ENCODE results near the gene GRM4. TPM values are rescaled to one million over a fixed set of nuclear protein-coding genes. Genes with fewer than 3 reads are reported as not detected.

Gene GRM4
- polyA plus RNA-seq, 4 donors = 0.45 to 0.65 (median 0.52) TPM

- DNase-seq (ENCODE audit: low read depth in 4 of 4, low spot score in 3 of 4) = no peak
These were observed 13.0 kb upstream of the GRM4 start for GRCh38 chr6:34158876-34159275.

- DNase-seq (ENCODE audit: low read depth in 4 of 4, low spot score in 3 of 4) = no peak
These were observed 12.0 kb upstream of the GRM4 start for GRCh38 chr6:34157851-34158250.

- DNase-seq (ENCODE audit: low read depth in 4 of 4, low spot score in 3 of 4) = no peak
These were observed 11.4 kb upstream of the GRM4 start for GRCh38 chr6:34157236-34157830.

GRCh38 chr6:34155471-34156300 is 9.8 kb upstream of the GRM4 start:
- no peak for DNase-seq (ENCODE audit: low read depth in 4 of 4, low spot score in 3 of 4)

GRCh38 chr6:34154668-34155447 is 9.0 kb upstream of the GRM4 start:
- no peak for DNase-seq (ENCODE audit: low read depth in 4 of 4, low spot score in 3 of 4)

GRCh38 chr6:34152806-34153520 is 7.1 kb upstream of the GRM4 start:
- no peak for DNase-seq (ENCODE audit: low read depth in 4 of 4, low spot score in 3 of 4)

- DNase-seq (ENCODE audit: low read depth in 4 of 4, low spot score in 3 of 4) = no peak
These were observed 6.2 kb upstream of the GRM4 start for GRCh38 chr6:34152042-34152524.

- DNase-seq (ENCODE audit: low read depth in 4 of 4, low spot score in 3 of 4) = no peak
These were observed 5.6 kb upstream of the GRM4 start for GRCh38 chr6:34151321-34152041.

GRCh38 chr6:34150766-34151165 is 4.9 kb upstream of the GRM4 start:
- no peak for DNase-seq (ENCODE audit: low read depth in 4 of 4, low spot score in 3 of 4)

- DNase-seq (ENCODE audit: low read depth in 4 of 4, low spot score in 3 of 4) = no peak
These were observed 4.0 kb upstream of the GRM4 start for GRCh38 chr6:34149831-34150400.

GRCh38 chr6:34149452-34149810 is 3.5 kb upstream of the GRM4 start:
- DNase-seq (ENCODE audit: low read depth in 4 of 4, low spot score in 3 of 4) = no peak

GRCh38 chr6:34148631-34149451 is 3.0 kb upstream of the GRM4 start:
- no peak for DNase-seq (ENCODE audit: low read depth in 4 of 4, low spot score in 3 of 4)

GRCh38 chr6:34147906-34148630 is 2.2 kb upstream of the GRM4 start:
- no peak for DNase-seq (ENCODE audit: low read depth in 4 of 4, low spot score in 3 of 4)

- no peak for DNase-seq (ENCODE audit: low read depth in 4 of 4, low spot score in 3 of 4)
These were observed 1.1 kb upstream of the GRM4 start for GRCh38 chr6:34146801-34147592.

GRCh38 chr6:34145161-34146020 is 496 bp downstream of the GRM4 start:
- no peak for DNase-seq (ENCODE audit: low read depth in 4 of 4, low spot score in 3 of 4)

GRCh38 chr6:34144581-34145160 is 1.2 kb downstream of the GRM4 start:
- DNase-seq (ENCODE audit: low read depth in 4 of 4, low spot score in 3 of 4) = no peak

Measured in right renal pelvis (tissue), 4 donors.